LNCaP clone FGC (cell line): Measurements from ENCODE around the gene TNNT2.

Experiments used
- DNase-seq: peaks from one replicate; pipeline ENCODE4 v3.0.0-alpha.2; 2011; ENCODE audit warnings: low read depth
- H3K4me3 ChIP-seq: 2 replicates; pipeline ENCODE4 v1.5.1; 2011; ENCODE audit warnings: mild to moderate bottlenecking, low read depth, low read length, control low read depth
- CTCF ChIP-seq: IDR thresholded peaks from 2 replicates; pipeline ENCODE4 v1.5.1; 2012; ENCODE audit warnings: mild to moderate bottlenecking; ENCODE audit not compliant: control insufficient read depth, insufficient read depth; ENCODE audit errors: extremely low read depth

TNNT2 gene

DNA sequence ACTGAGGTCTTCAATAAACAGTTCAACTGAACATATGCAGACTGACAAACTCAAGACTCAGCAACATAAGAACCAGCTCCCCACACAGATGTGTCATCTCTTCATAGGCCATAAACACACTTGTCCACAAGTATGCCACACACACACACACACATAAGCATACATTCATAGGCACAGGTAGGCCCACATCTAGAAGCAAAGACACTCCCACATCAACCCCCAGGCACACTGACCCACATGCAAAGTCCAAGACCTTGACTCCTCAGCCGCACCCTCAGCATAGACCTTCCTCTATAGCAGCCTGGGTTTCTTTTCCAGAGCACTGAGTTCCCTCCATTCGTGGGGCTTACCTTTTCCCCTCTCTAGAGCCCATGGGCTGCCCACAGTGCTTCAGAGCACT, 20.2 kb upstream of the TNNT2 start:
- H3K4me3 ChIP-seq: peak overlapping the region; percentile 93
- DNase-seq: no peak
- TF ChIP-seq CTCF: no peak

DNA sequence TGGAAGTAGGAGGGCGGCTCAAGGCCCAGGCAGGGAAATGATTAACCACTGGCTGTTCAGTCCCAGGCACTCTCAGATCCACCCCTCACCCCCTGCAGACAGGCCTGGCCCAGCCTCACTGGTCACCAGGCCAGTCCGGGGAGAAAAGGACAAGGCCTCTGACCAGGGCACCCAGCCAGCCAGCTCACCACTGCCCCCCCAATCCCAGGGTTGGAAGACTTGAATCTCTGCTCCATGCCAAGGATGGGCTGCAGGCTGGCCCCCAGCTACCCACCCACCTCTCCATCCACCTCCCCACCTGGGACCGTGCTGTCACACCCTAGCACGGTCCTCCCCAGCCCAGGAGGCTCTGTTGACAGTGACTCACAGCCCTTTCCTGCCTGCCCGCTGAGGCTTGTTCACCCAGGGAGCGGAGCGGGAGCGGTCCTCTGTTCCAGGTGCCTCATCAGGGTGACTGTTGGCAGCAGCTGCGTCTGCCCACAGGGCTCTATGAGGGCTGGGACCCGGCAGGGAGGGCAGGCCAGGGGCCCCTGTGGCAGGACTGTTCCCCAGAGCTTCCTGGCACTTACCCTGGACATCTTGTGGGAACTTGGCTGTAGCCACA, 19.5 kb upstream of the TNNT2 start:
- H3K4me3 ChIP-seq: peak overlapping the region; percentile 93
- DNase-seq: no peak
- TF ChIP-seq CTCF: no peak

DNA sequence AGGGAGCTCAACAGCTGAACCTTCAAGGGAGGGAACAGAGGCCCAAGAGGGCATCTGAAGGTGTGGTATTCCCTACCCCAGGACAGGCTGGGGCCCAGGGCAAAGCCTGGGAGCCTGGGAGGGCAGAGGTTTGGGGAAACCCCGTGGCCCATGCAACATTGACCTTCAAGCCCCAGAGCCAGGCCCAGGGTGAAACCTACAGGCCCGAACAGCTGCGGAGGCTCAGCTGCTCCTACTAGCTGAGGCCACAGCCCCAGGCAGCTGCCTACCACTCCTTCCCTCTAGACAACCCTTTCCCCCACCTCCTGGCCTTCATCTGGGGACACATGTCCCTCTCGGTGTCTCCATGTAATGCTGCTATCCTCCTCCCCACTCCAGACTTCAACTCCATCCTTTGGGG, 18.5 kb upstream of the TNNT2 start:
- no peak for DNase-seq
- no peak for TF ChIP-seq CTCF
- no peak overlapping the region for H3K4me3 ChIP-seq

DNA sequence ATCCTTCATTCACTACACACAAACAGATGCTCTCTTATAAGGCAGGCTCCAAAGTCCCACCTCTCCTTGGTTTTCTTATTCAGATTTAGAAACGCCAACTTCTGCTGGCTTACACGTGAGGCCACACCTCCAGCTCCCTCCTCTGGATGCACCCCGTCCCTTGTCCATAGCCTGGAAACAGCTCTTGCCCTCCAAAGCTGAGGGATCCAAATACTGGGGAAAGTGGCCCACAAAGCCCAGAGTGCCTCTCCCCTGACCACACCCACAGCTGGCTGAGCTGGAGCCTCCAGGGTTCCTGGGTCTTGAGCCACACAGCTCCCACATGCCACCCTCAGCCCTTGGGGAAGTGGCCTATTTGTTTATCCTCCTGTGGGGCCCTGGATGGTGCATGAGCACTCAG, 17.1 kb upstream of the TNNT2 start:
- no peak for DNase-seq
- H3K4me3 ChIP-seq: no peak overlapping the region
- TF ChIP-seq CTCF: no peak

DNA sequence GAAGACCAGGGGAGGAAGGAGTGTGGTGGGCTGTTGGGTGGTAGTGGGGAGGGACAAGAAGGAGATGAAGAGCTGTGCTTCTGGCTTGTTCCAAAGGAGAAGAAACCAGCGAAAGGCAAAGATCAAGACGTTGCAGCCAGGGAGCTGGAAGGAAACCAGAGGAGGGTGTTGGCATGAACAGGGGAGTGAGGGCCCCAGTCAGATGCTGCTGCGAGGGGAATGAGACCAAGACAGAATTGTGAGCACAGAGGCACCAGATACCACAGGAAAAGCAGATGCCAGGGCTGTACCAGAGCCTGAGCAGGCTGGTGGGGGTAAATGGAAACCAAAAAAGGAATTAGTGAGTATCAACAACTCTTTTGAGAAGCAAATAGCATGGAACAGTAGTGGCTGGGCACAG, 15.6 kb upstream of the TNNT2 start:
- no peak for DNase-seq
- H3K4me3 ChIP-seq: no peak overlapping the region
- TF ChIP-seq CTCF: no peak

GRCh38 chr1:201391651-201392511, 14.4 kb upstream of the TNNT2 start:
- no peak for TF ChIP-seq CTCF
- DNase-seq: no peak
- no peak overlapping the region for H3K4me3 ChIP-seq

DNA sequence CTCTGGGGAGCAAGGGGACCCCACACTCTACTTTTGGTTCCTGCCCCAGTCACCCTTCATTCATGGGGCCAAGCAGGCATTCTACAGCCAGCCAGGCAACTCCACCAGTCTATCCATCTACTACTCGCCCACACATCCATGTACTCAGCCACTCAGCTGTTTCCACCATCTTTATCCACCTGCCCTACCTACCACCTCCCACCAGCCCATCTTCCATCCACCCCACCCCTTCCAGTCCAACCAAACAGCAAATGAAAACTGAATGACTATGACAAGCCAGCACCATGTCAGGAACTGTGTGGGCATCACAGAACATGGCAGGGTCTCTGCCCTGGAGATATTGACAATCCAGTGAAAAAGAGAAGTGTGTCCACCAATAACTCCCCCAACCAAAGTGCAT, 13.7 kb upstream of the TNNT2 start:
- no peak for TF ChIP-seq CTCF
- no peak for DNase-seq
- no peak overlapping the region for H3K4me3 ChIP-seq
